HG02571 (cell line): ENCODE measurements around the gene HINT2.

Source experiments
- ATAC-seq: cut with Tn5 transposase; IDR thresholded peaks from one replicate; pipeline ENCODE4 v1.9.1; 2021; ENCODE audit warnings: mild to moderate bottlenecking, moderate library complexity; ENCODE audit not compliant: unreplicated experiment

HINT2 gene

DNA sequence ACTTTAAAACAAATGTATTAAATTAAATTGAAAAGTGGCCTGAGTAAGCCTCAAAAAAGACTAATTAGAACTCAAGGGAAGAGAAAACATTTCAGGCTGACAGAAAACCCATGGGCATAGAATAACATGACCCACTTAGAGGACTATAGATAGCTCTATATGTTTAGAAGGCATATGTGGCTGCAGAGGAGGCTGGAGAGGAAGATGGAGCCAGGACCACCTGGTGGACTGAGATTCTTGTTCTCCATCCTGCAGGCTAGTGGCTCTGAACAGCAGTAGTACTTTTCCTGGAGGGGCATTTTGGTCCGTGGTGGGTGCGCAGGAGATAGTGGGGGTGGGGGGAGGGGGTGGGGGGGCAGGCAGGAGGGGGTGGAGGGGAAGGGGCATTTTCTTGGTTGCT, 33.8 kb downstream of the HINT2 start:
- ATAC-seq: no peak

DNA sequence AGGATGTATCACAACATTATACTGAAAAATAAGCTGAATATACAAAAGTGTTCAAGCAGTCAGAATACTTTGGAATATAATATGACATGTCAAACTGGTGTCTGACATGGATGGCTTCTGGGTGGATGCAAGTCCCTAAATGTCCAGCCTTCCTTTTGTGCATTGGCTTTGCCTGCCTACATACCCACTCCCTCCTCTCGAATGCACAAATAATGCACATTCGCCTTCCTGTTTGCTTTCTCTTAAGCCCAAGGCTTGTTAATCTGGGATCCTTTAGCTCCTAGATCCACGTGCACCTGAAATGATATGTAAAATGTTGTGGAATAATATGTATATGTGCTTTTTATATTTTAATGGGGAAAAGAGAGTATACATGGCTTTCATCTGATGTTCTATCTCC, 36.3 kb downstream of the HINT2 start:
- no peak for ATAC-seq

DNA sequence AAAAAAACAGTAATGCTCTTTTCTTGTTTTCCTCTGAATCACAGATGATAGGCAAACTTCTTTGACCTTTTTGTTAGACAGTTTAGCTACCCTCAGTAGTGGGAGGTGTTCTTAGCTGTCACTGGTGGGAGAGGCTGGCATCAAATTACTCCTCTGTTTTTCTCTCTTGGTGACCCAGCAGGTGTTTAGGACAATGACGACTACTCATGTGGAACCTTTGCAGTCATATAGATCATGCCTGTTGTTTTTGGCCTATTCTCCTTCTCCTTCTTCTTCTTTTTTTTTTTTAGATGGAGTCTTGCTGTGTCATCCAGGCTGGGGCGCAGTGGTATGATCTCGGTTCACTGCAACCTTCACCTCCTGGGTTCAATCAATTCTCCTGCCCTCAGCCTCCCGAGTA, 38.8 kb downstream of the HINT2 start:
- ATAC-seq: no peak

- no peak for ATAC-seq
Observed at GRCh38 chr9:35774907-35775635, 39.8 kb downstream of the HINT2 start.

GRCh38 chr9:35771943-35772342, 42.9 kb downstream of the HINT2 start:
- no peak for ATAC-seq

- ATAC-seq: no peak
Observed at GRCh38 chr9:35771534-35771933, 43.3 kb downstream of the HINT2 start.

DNA sequence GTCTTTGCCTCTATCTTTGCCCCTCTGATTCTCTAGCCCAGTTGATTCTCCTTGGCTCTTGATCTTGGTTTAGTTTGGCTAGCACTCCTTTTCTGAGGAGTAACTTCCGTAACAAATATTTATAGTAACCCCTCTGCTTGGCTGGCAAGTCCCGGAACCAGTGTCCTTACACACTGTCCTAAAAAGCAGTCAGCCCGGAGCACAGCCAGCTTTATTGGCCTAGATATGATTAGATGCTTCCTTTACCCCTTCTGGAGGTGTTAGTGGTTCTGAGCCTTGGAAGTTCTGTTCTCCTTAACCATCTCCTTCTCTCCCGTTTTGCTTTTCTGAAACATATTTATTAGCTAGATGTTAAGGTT, 43.8 kb downstream of the HINT2 start:
- no peak for ATAC-seq

GRCh38 chr9:35769763-35770162, 45.1 kb downstream of the HINT2 start:
- ATAC-seq: no peak

- no peak for ATAC-seq
Observed at GRCh38 chr9:35767458-35767857, 47.4 kb downstream of the HINT2 start.

DNA sequence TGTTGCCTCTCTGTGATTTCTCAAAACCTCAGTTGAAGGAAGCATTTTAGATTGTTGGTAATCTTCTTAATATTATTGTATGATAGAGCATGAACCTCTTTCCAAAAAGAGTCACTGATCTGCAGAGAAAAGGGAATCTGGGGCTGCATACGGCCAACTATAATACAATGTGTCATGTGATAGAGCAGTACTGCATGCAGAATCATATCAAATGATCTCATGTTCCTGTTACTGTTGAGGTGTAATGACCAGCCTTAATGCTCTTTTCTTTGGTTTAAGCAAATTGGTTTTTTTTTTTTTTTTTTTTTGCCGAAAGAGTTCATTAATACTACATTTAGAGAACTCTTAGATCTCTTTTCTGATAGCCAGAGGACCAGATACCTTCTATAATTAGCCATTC, 47.8 kb downstream of the HINT2 start:
- no peak for ATAC-seq

GRCh38 chr9:35763803-35764202, 51.0 kb downstream of the HINT2 start:
- ATAC-seq: no peak

DNA sequence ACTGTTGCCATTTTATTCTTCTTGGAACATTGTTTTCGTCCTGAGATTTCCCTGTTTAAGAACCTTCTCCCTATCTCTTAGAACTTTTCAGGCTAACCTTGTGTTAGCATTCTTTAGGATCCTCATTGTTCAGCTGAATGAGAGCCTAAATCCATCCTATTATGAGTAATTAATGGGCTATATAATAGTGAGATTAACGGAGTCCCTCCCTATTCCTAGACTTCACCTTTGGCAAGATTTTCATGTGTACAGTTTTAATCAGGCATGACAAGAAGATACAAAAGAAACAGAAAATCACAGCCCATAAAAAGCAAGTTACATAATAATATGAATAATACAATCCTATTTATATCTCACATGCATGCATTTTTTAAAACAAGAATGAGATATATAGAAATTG, 51.7 kb downstream of the HINT2 start:
- ATAC-seq: no peak
